ENCODE data around the gene QRICH1. TPM values are rescaled to one million over a fixed set of nuclear protein-coding genes. Genes with fewer than 3 reads are reported as not detected.

The QRICH1 gene
- total and polyA plus RNA-seq, 4 donors = 35.1 to 76.0 (median 52.9) TPM

GRCh38 chr3:49132073-49132436 lies 38.2 kb upstream of the QRICH1 start:
- Histone ChIP-seq H3K36me3 (ENCODE audit: control insufficient read depth in 4 of 4, insufficient read depth in 4 of 4, low read length in 4 of 4) (peaks cover 4 to 17% (median 13%) of the 10 kb centered on the region in 4 donors), H3K4me3 (peak overlapping the region; percentile 69), H3K27ac (ENCODE audit: low read depth in 1 of 2, low read length in 1 of 2) (peak overlapping the region; percentile 88 to 91), H3K27me3 (ENCODE audit: control insufficient read depth in 3 of 3, insufficient read depth in 3 of 3, low read length in 2 of 3) (no peaks in the 10 kb centered on the region), H3K9ac (ENCODE audit: insufficient read depth in 1 of 2, low read length in 2 of 2) (peak overlapping the region; percentile 63 to 94), H3K9me3 (ENCODE audit: control insufficient read depth in 4 of 4, insufficient read depth in 3 of 4, low read length in 3 of 4) (no peaks in the 10 kb centered on the region), H3K4me1 (ENCODE audit: control insufficient read depth in 5 of 5, insufficient read depth in 5 of 5, low read length in 5 of 5) (peaks cover 0 to 12% (median 9%) of the 10 kb centered on the region in 5 donors)
- ATAC-seq (ENCODE audit: insufficient read depth, low FRiP score) (no peak), DNase-seq (no peak)
- 50 to 61% methylated on average over 9 of the region's 9 CpGs for WGBS, 2 donors
- TF ChIP-seq CTCF (IDR thresholded peaks at IDR 0.05; ENCODE audit: control extremely low read depth, extremely low read depth) = no peak

GRCh38 chr3:49131576-49131975 lies 37.7 kb upstream of the QRICH1 start:
- Histone ChIP-seq H3K27ac (ENCODE audit: low read depth in 1 of 2, low read length in 1 of 2) (peak overlapping the region; percentile 88 to 91), H3K9ac (ENCODE audit: insufficient read depth in 1 of 2, low read length in 2 of 2) (peak overlapping the region; percentile 63 to 94), H3K4me1 (ENCODE audit: control insufficient read depth in 5 of 5, insufficient read depth in 5 of 5, low read length in 5 of 5) (peaks cover 0 to 12% (median 9%) of the 10 kb centered on the region in 5 donors), H3K36me3 (ENCODE audit: control insufficient read depth in 4 of 4, insufficient read depth in 4 of 4, low read length in 4 of 4) (peaks cover 4 to 20% (median 15%) of the 10 kb centered on the region in 4 donors), H3K27me3 (ENCODE audit: control insufficient read depth in 3 of 3, insufficient read depth in 3 of 3, low read length in 2 of 3) (no peaks in the 10 kb centered on the region), H3K4me3 (no peak overlapping the region), H3K9me3 (ENCODE audit: control insufficient read depth in 4 of 4, insufficient read depth in 3 of 4, low read length in 3 of 4) (no peaks in the 10 kb centered on the region)
- DNase-seq (no peak), ATAC-seq (ENCODE audit: insufficient read depth, low FRiP score) (no peak)
- WGBS, 2 donors = 92 to 95% methylated on average over 6 of the region's 6 CpGs
- no peak for TF ChIP-seq CTCF (IDR thresholded peaks at IDR 0.05; ENCODE audit: control extremely low read depth, extremely low read depth)

- Histone ChIP-seq H3K9ac (ENCODE audit: insufficient read depth in 1 of 2, low read length in 2 of 2) (no peak overlapping the region), H3K4me3 (no peak overlapping the region)
- ATAC-seq (ENCODE audit: insufficient read depth, low FRiP score) = no peak
These were observed 37.2 kb upstream of the QRICH1 start for GRCh38 chr3:49131040-49131439.

More at GRCh38 chr3:49131040-49131439, 37.2 kb upstream of the QRICH1 start:
- 82 to 88% methylated on average over 12 of the region's 12 CpGs for WGBS, 2 donors
- no peak overlapping the region for H3K27ac ChIP-seq (ENCODE audit: low read depth in 1 of 2, low read length in 1 of 2)
- H3K27me3 ChIP-seq (ENCODE audit: control insufficient read depth in 3 of 3, insufficient read depth in 3 of 3, low read length in 2 of 3) = no peaks in the 10 kb centered on the region
- peaks cover 0 to 12% (median 9%) of the 10 kb centered on the region in 5 donors for H3K4me1 ChIP-seq (ENCODE audit: control insufficient read depth in 5 of 5, insufficient read depth in 5 of 5, low read length in 5 of 5)
- peaks cover 4 to 24% (median 20%) of the 10 kb centered on the region in 4 donors for H3K36me3 ChIP-seq (ENCODE audit: control insufficient read depth in 4 of 4, insufficient read depth in 4 of 4, low read length in 4 of 4)
- TF ChIP-seq CTCF (IDR thresholded peaks at IDR 0.05; ENCODE audit: control extremely low read depth, extremely low read depth) = no peak
- no peaks in the 10 kb centered on the region for H3K9me3 ChIP-seq (ENCODE audit: control insufficient read depth in 4 of 4, insufficient read depth in 3 of 4, low read length in 3 of 4)
- no peak for DNase-seq

Measured in lung (tissue), 12 donors.